SK-N-SH treated with all-trans-retinoic acid at 6 μM for 48 hours (cell line): Measurements from ENCODE around the gene LRRC17.
A peak's percentile ranks its signal among the peaks of the same experiment; 100 is the strongest.

Source experiments
- ATAC-seq: fragments of 200-7000 bp; cut with Tn5 transposase; 3 replicates; pipeline ENCODE4 v1.9.1; 2020; ENCODE audit warnings: mild to moderate bottlenecking, moderate library complexity
- ARNTL ChIP-seq: fragments of 450-650 bp; formaldehyde crosslinking; IDR thresholded peaks from 2 replicates; pipeline ENCODE4 v1.5.0; 2020; ENCODE audit warnings: low read depth, mild to moderate bottlenecking, moderate library complexity, borderline replicate concordance
- BACH2 ChIP-seq: fragments of 250-450 bp; sonication (Bioruptor Pico); IDR thresholded peaks from 2 replicates; pipeline ENCODE4 v1.9.0; 2021; ENCODE audit warnings: mild to moderate bottlenecking, borderline replicate concordance
- CSDC2 ChIP-seq: fragments of 250-450 bp; sonication (Bioruptor Pico); IDR thresholded peaks from 2 replicates; pipeline ENCODE4 v1.5.0; 2020; ENCODE audit warnings: mild to moderate bottlenecking, moderate library complexity
- CSRNP3 ChIP-seq: fragments of 250-450 bp; sonication (Bioruptor Pico); IDR thresholded peaks from 2 replicates; pipeline ENCODE4 v1.5.1; 2021; ENCODE audit warnings: mild to moderate bottlenecking, moderate library complexity
- ESRRG ChIP-seq: fragments of 250-450 bp; sonication (Bioruptor Pico); IDR thresholded peaks from 2 replicates; pipeline ENCODE4 v1.6.1; 2021; ENCODE audit warnings: mild to moderate bottlenecking
- GLIS3 ChIP-seq: fragments of 250-450 bp; sonication (Bioruptor Pico); IDR thresholded peaks from 2 replicates; pipeline ENCODE4 v1.5.0; 2020; ENCODE audit warnings: mild to moderate bottlenecking, moderate library complexity
- OSR1 ChIP-seq: fragments of 250-450 bp; sonication (Bioruptor Pico); IDR thresholded peaks from 2 replicates; pipeline ENCODE4 v1.8.0; 2022; ENCODE audit warnings: moderate library complexity, mild to moderate bottlenecking, inconsistent platforms
- RARB ChIP-seq: fragments of 250-450 bp; sonication (Bioruptor Pico); IDR thresholded peaks from 2 replicates; pipeline ENCODE4 v1.8.0; 2021; ENCODE audit warnings: mild to moderate bottlenecking, moderate library complexity
- SNAI2 ChIP-seq: fragments of 250-450 bp; sonication (Bioruptor Pico); IDR thresholded peaks from 2 replicates; pipeline ENCODE4 v1.5.0; 2020; ENCODE audit warnings: mild to moderate bottlenecking, moderate library complexity
- TCF4 ChIP-seq: fragments of 250-450 bp; sonication (Bioruptor Pico); IDR thresholded peaks from 2 replicates; pipeline ENCODE4 v1.8.0; 2021; ENCODE audit warnings: mild to moderate bottlenecking, moderate library complexity, borderline replicate concordance
- TOX ChIP-seq: fragments of 250-450 bp; sonication (Bioruptor Pico); IDR thresholded peaks from 2 replicates; pipeline ENCODE4 v1.8.0; 2021; ENCODE audit warnings: mild to moderate bottlenecking, moderate library complexity, borderline replicate concordance
- TSHZ2 ChIP-seq: fragments of 250-450 bp; sonication (Bioruptor Pico); IDR thresholded peaks from 2 replicates; pipeline ENCODE4 v1.5.0; 2020; ENCODE audit warnings: mild to moderate bottlenecking, moderate library complexity
- ZC3H10 ChIP-seq: fragments of 250-450 bp; sonication (Bioruptor Pico); IDR thresholded peaks from 2 replicates; pipeline ENCODE4 v1.5.1; 2021; ENCODE audit warnings: mild to moderate bottlenecking, moderate library complexity
- ZNF565 ChIP-seq: fragments of 450-650 bp; formaldehyde crosslinking; conservative IDR thresholded peaks from 2 replicates; pipeline ENCODE4 v1.5.0; 2020; ENCODE audit warnings: low read depth, mild to moderate bottlenecking, moderate library complexity
- ZNF70 ChIP-seq: fragments of 450-650 bp; formaldehyde crosslinking; IDR thresholded peaks from 2 replicates; pipeline ENCODE4 v1.5.0; 2020; ENCODE audit warnings: mild to moderate bottlenecking, moderate library complexity
- ZNF8 ChIP-seq: fragments of 450-650 bp; formaldehyde crosslinking; IDR thresholded peaks from 2 replicates; pipeline ENCODE4 v1.5.0; 2020; ENCODE audit warnings: mild to moderate bottlenecking, moderate library complexity
- TF ChIP-seq, protein P1 (sequence below): fragments of 250-450 bp; sonication (Bioruptor Pico); IDR thresholded peaks from 2 replicates; pipeline ENCODE4 v1.8.0; 2020; ENCODE audit warnings: mild to moderate bottlenecking, moderate library complexity, borderline replicate concordance
- TF ChIP-seq, protein P2 (sequence below): fragments of 250-450 bp; sonication (Bioruptor Pico); IDR thresholded peaks from 2 replicates; pipeline ENCODE4 v1.5.1; 2020; ENCODE audit warnings: low read depth, mild to moderate bottlenecking, moderate library complexity

LRRC17 gene

GRCh38 chr7:102967798-102968197 lies 55.0 kb downstream of the LRRC17 start:
- no peak for TF ChIP-seq GLIS3 (CRISPR knock-in tag)
- TF ChIP-seq CSDC2 (CRISPR knock-in tag) = no peak
- no peak for TF ChIP-seq RARB (CRISPR knock-in tag)
- TF ChIP-seq ARNTL (CRISPR knock-in tag) = no peak
- no peak for TF ChIP-seq BACH2 (CRISPR knock-in tag)
- no peak for TF ChIP-seq ZNF565 (CRISPR knock-in tag)
- TF ChIP-seq TSHZ2 = no peak
- TF ChIP-seq, protein P1, sequence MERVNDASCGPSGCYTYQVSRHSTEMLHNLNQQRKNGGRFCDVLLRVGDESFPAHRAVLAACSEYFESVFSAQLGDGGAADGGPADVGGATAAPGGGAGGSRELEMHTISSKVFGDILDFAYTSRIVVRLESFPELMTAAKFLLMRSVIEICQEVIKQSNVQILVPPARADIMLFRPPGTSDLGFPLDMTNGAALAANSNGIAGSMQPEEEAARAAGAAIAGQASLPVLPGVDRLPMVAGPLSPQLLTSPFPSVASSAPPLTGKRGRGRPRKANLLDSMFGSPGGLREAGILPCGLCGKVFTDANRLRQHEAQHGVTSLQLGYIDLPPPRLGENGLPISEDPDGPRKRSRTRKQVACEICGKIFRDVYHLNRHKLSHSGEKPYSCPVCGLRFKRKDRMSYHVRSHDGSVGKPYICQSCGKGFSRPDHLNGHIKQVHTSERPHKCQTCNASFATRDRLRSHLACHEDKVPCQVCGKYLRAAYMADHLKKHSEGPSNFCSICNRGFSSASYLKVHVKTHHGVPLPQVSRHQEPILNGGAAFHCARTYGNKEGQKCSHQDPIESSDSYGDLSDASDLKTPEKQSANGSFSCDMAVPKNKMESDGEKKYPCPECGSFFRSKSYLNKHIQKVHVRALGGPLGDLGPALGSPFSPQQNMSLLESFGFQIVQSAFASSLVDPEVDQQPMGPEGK = no peak
- no peak for TF ChIP-seq ZNF70
- TF ChIP-seq SNAI2 (CRISPR knock-in tag) = no peak
- TF ChIP-seq ZNF8 (CRISPR knock-in tag) = no peak
- no peak for TF ChIP-seq TCF4
- TF ChIP-seq CSRNP3 (CRISPR knock-in tag) = no peak
- no peak for TF ChIP-seq TOX (CRISPR knock-in tag)
- ATAC-seq = peak; percentile 62; the same call in 2 of the 3 replicates

- TF ChIP-seq TOX (CRISPR knock-in tag) (no peak), OSR1 (CRISPR knock-in tag) (no peak), TSHZ2 (no peak), ESRRG (CRISPR knock-in tag) (no peak), ZC3H10 (no peak), RARB (CRISPR knock-in tag) (no peak)
- TF ChIP-seq, protein P2, sequence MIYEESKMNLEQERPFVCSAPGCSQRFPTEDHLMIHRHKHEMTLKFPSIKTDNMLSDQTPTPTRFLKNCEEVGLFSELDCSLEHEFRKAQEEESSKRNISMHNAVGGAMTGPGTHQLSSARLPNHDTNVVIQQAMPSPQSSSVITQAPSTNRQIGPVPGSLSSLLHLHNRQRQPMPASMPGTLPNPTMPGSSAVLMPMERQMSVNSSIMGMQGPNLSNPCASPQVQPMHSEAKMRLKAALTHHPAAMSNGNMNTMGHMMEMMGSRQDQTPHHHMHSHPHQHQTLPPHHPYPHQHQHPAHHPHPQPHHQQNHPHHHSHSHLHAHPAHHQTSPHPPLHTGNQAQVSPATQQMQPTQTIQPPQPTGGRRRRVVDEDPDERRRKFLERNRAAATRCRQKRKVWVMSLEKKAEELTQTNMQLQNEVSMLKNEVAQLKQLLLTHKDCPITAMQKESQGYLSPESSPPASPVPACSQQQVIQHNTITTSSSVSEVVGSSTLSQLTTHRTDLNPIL (CRISPR knock-in tag) = no peak
- no peak for ATAC-seq
Observed at GRCh38 chr7:102973096-102973802, 60.4 kb downstream of the LRRC17 start.

- no peak for TF ChIP-seq TCF4
- no peak for TF ChIP-seq ESRRG (CRISPR knock-in tag)
- TF ChIP-seq ARNTL (CRISPR knock-in tag) = no peak
- TF ChIP-seq, all 23 proteins: peak for 0
- ATAC-seq = peak; percentile 62; the same call in 2 of the 3 replicates
Observed at GRCh38 chr7:102974366-102975236, 61.8 kb downstream of the LRRC17 start.
